ENCODE results near the gene TRPM1.
"Not testable (repeated sequence)": the region's sequence is repeated elsewhere in the genome, so short reads cannot be mapped to it uniquely, and the experiment has no call there.

The TRPM1 gene

DNA sequence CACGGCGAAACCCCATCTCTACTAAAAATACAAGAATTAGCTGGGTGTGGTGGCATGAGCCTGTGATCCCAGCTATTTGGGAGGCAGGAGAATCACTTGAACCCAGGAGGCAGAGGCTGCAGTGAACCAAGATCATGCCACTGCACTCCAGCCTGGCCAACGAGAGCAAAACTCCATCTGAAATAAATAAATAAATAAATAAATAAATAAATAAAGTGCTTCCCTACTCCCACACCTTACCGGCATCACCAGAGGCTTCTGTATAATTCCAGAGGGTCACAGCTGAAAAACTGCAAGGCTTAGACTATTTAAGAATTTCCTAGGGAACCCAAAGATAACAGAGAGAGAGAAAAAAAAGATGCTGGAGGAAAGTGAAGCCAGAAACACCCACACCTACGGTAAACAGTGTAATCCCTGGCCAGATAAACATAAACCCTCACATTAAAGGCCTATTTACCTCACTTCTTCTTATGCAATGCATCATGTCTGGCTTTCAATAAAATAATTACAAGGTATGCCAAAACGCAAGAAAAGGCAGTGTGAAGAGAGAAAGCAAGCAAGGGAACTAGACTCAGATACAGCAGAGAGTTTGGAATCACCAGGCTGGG, 15.0 kb upstream of the TRPM1 start:
- no peak for DNase-seq

DNA sequence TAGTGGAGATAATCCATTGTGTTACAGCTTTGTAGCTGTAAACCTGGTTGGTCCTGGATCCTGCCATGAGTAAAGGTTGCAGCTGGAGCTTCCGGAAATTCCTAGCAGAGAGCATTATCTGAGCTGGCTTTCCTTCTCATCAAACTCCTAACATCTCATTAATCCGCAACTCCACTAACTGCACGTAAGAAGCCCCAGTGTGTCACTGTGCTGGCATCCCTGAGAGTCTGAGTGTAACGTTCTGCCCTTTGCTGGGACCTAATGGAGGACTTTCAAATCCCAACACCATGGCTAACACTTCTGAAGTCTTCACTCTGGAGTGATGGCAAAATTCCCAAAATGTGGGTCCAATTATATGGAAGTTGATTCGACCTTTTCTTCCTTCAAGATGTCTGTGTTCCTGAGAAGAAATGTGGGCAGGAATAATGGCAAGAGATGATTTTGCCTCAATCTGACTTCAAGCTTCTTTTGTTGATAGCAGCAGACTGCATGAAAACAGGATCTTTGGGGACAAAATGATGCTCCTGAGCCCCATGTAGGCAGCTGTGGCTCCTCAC, 9.6 kb upstream of the TRPM1 start:
- DNase-seq, result no peak

DNA sequence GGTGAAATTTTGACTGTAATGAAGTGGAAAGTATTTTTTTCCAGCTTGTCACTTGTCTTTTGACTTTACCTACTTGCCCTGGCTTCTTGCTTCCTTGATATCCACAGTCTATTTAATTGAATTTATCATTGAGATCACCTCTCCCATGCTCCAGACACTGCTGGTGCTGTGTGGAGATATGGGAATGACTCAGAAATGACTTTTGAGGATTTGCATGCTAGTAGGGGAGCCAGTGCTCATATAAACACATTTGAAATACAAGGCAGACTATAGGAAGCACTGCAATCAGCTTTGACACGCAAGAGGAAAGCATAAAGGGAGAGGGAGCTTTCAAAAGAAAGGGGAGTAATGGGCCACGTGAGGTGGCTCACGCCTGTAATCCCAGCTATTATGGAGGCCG, 7.3 kb upstream of the TRPM1 start:
- no peak for DNase-seq

DNA sequence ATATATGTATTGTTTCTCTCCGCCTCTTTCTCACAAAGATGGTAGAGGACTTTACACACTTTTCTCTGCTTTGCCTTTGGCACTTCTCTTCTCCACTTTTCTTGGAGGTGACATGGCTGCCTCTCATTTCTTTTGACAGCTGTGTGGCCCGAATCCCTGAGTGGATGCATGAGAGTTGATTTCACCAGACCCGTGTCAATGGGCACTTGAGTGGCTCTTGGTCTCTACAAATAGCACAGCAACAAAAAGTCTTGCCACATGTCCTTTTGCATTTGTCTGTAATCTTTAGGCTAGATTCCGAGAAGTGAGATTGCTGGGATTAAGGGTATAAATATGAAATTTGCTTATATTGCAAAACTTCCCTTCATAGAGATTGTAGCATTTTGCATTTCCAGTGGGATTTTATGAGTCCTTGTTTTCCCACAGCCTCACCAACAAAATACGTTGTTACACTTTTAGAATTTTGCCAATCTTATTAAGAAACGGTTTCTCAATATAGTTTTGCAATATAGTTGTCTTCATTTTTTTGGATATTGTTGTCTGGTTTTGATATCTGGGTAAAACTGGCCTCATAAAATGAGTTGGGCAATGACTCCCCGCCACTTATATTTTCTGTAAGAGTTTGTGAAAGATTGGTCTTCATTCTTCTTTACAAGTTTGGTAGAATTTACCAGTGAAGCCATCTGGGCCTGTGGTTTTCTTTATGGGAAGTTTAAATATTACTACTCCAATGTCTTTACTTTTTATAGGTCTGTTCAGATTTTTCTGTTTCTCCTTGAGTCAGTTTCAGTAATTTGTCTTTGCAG, 5.2 kb upstream of the TRPM1 start:
- no peak for DNase-seq

DNA sequence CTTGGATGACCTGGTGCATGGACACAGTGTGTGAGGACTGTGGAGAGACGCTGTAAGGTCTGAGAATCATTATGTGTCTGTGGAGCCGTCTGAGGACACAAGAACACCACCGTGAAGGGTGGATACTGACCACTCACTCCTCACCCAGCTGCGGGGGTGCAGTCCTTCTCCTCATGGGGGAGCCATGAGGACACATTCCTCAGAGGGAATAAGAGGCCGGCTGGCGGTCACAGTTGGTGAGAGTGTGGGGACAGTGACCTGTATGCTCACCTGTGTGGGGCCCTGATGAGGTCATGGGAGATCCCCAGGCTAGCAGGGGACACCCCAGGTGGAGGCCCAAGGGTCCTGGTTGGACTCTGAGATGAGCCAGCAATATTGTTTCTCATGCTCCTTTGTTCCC, 2.5 kb upstream of the TRPM1 start:
- DNase-seq, result no peak

DNA sequence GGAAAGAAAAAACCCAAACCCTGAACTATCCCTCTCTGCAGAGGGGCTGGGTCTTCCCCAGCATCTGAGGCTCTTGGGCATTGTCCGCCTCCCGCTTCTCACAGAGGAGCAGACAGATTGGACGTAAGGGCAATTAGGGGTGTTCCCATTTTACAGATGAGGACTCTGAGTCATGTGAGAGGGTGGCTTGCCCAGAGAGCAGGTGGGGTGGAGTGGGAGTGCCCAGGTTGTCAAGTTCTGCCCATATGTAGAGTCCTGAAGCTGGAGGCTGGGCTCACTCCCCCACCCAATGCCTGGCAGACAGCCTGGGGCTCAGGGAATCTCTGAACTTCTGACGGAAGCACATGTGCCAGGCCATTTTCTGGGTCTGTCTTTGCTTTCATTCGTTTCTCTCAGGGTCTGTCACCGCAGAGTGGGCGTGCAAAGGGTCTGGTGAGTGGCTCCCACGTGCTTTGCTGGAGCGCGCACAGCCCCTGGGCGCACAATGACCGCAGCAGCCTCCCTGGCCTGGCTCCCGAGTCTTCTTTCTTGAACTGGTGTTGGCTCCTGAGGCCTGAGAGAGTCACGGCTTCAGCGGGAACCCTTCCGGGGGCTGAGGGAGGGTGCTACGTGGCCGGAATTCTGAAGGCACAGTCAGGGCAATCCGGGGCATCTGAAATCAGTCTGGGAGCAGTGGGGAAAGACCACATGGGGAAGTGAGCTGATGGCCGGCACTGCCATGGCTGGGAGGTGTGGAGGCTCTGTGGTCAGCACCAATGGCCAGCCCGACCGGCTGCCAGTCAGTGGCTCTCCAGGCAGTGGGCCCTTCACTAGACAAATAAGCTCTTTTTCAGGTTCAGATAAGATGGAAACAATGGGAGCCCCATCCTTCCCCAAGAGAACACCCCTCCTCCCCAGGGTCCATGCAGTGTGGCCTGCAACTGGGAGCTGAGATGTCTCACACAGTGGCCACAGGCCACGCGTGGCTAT, 1.1 kb upstream of the TRPM1 start:
- no peak for DNase-seq

DNA sequence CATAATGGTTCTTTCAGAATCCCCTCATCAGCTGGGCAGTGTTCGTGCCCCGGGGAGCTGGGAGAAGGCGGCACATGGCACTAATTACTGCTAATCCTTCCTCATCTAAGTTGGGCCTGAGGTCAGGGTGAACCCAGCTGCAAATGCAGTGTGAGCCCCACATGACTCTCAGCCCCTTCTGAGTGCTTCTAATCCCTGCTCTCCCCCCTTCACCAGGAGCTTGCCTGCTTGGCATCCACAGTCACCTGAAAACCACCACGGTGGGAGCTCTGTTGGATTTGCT, 455 bp upstream of the TRPM1 start:
- DNase-seq, result no peak

DNA sequence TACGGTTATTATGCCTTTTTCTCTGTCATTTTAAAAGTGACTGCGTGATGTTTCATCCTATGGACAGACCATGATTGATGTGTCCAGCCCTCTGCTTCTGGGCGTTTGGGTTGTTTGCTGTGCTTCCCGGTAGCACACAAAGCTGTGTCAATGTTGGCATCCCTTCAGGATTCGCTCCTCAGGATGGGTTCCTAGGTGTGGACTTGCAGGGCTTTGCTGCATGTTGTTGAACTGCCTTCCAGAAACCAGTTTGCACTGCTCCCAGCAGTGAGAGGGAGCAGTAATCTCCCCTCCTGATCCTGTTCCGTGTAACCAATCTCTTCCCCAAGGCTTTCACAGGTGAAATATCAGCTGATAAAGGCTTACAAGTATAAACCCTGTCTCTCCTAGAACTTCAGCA, 787 bp downstream of the TRPM1 start:
- no peak for DNase-seq

DNA sequence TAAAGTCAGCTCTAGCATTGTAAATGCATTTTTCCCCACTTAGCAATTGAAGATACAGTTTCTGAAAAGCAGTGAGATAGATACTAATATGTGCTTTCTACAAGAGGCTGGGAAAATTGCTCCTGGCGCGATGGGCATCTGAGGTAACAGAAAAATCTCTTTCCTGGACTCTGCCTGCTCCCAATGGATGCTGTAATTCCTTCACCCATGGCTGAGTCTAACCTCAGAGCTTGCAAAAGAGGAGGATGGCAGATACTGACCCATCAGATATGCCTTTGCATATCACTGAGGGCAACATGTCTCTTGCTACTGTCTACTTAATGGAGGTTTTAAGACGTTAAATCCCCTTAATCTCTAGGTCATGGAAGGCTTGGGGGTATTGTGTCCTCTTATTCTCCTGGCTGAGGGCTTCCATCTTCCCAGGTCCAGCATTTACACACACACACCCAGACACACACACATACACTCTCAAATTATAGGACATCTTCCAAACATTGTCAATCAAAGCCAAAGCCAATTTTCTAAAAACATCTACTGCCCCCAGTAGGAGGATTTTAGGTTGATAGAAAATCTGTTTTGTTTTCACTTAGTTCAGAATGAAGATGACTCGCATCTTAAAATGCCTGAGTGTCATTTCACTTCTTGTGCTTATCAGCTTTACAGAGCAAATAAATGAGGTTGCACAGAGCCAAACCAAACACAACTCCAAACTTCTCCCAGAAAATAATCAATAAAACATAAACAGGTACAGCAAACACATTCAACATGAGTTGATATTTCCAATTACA, 2.4 kb downstream of the TRPM1 start:
- no peak for DNase-seq

DNA sequence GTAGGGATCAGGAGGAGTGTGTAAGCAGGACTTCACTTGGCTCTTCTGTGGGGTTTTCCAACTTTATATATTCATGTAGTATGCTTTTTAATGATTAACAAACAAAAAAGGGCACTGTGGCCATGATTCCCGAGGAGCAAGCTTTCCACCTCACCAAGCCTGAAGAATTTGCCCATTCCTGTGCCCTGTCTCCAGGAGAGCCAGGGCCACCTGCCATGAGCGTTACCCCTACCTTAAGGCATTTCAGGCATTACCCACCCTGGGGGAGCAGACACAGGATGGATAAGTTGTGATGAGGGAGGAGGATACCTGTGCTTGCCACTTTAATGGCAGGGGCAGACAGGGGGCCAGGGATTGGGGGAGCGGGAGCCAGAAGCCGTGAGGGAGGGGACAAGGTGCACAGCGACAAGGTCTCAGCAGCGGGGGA, 3.0 kb downstream of the TRPM1 start:
- no peak for DNase-seq

DNA sequence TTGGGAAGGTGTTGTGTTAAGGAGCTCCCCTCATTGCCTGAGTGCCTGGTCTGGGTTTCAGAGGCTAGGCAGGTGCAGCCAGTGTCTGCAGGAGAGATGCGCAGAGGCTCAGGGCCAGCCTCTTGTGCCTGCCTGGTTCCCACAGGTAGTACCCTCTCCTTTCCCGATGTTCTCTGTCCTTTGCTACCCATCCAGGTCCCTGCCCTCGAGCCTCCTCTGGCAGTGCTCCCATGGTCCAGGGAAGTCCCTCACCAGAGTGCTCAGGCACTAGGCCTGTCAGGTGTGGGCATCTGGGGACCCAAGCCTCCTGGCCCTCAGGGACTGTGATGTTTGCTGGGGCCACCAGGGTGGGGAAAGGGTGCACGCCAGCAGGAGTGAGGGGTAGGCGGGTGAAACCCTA, 5.0 kb downstream of the TRPM1 start:
- no peak for DNase-seq

DNA sequence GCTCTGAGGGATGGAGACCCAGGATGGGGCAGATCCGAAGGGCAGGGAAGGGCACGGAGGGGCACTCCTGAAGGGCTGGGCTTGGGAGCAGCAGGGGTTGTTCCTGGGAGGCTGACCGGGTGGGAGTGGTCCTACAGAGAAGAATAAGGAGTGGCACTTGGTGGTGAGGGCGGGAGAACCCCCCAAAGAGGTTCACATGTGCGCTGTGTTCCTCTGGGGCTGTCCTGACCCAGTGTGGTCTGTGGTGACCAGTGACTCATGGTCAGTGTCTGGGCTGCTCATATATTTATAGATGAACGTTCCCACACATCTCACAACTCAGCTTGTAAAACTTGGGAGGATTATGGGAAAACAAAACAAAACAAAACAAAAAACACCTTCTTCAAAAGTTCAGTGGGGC, 10.0 kb downstream of the TRPM1 start:
- DNase-seq, result no peak

DNA sequence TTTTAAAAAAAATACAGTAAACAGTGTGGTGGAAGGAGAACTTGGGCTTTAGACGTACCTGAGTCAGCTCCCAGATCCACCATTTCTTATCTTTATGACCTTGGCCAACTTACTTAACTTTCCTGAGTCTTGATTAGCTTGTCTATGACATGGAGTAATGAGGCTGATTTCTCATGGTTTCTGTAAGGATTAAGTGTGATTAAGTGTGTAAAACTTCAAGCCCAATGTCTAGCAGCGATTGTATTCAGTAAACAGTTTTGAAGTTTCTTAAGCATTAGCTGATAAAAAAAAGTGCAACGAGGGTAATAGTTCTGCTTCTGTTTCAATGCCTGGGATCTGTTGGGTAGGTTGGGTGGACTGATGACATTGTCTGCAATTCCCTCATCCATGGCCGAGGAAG, 10.8 kb downstream of the TRPM1 start:
- DNase-seq, result no peak

DNA sequence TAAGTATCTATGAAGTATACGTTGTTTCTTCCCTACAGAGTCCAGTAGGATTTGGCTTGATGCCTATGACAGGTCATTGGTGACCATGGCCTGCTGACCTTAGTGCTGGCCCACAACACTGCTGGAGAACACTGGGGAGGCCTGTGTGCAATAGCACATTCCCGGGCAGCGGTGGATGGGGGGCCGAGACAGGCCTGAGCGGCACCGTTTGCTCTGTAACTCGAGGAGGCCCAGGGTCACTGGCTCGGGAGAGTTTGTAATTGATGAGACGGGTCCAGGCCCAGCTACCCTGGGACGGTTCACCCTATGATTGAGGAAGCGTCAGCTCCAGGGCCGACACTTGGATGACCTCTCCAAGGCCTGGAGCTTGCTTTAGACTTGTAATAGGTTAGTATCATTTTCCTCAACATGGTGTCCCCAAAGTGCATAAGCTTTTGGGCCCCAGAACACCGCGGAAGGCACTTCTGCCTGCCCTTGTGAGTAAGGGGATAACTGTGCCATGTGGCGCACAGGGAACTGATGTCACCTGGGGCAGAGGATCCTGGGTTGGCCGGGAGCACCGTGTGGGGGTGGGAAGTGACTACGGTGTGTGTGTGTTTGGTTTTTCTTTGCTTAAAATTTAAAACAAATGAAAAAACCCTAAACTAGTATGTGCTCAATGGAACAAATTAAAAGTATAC, 12.0 kb downstream of the TRPM1 start:
- DNase-seq, result no peak

DNA sequence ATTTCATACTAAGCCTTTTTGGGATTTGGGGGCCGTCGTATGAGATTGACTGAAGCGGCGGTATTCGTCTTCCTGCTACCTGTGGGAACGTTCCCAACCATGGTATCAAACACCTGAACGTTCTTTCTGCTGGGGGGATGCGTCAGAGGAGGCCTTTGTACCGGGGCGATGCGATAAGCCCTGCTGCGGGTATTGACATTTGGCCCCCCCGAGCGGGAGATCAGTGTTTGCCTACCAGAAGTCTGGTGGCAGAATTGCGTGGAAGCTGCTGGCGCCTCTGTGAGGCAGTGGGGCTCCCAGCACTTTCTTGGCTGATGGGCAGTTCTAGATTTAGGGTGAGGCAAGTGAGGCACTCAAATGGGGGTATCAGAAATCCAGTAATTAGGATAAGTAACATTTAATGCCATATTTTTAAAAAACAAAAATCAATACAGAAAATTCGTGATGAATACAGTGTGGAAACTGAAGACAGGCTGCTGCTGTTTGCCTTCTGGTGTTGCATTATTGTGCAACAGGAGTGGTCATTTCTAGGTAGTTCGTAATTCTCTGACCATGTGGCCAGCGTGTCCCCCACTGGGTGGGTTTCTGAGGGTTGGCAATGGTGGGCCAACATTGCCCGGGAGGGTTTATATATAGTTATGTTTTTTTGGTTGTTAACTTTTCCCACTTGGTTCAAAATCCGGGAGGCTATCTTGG, 12.7 kb downstream of the TRPM1 start:
- DNase-seq, result no peak

DNA sequence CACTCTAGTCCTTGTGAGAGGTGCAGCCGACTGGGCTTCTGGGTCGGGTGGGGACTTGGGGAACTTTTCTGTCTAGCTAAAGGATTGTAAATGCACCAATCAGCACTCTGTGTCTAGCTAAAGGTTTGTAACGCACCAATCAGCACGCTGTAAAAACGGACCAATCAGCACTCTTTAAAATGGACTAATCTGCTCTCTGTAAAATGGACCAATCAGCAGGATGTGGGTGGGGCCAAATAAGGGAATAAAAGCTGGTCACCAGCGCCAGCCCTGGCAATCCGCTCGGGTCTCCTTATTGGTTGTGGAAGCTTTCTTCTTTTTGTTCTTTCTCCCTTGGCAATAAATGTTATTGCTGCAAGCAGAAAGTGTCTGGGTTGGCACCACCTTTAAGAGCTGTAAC, 13.5 kb downstream of the TRPM1 start:
- DNase-seq, result not testable (repeated sequence)

DNA sequence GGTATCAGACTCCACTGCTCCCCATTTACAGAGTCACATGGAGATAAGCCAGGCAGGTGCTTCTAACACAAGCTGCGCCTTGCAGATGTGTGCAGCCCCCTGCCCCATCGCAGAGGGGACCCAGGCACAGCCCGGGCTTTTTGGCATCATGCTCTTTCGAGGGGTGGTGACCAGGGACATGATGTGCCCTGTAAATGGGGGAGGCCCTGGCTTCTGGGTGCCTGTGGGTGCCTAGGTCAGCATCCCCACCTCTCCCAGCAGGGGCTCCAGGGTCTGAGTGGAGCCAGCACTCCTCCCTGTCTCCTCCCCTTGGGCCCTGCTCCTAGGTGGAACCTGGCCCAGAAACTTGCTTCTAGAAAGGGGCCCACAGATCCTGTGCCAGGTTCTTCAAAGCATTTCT, 15.2 kb downstream of the TRPM1 start:
- no peak for DNase-seq

DNA sequence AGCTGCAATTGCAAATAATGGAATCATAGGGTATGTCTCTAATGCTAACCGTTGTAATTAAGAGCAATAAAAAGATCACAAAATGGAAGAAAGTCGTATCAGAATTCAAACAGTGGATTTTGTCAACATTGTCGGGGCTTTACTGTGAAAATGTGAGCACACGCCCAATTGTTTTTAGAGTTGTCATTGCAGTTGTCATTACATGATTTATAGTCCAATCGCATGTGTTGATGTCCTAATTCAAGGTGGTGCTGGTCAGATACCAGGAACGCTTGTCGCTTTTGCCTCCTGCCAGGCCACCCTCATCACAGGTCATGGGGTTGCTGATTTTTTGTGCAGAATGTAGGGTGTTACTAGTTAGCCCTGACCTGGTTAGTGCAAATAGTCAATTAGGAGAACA, 16.2 kb downstream of the TRPM1 start:
- no peak for DNase-seq

DNA sequence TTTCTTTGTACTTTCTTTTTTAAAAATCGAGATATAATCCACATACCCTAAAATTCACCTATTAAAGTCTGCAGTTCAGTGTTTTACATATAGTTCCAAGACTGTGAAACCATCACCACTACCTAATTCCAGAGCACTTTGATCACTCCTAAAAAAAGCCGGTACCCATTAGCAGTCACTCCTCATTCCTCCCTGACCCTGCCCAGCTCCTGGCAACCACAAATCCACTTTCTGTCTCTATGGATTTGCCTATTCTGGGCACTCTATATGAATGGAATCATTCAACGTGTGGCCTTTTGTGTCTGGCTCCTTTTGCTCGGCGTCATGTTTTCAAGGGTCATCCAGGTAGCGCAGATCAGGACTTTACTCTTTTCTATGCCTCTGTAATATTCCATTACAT, 17.3 kb downstream of the TRPM1 start:
- no peak for DNase-seq

DNA sequence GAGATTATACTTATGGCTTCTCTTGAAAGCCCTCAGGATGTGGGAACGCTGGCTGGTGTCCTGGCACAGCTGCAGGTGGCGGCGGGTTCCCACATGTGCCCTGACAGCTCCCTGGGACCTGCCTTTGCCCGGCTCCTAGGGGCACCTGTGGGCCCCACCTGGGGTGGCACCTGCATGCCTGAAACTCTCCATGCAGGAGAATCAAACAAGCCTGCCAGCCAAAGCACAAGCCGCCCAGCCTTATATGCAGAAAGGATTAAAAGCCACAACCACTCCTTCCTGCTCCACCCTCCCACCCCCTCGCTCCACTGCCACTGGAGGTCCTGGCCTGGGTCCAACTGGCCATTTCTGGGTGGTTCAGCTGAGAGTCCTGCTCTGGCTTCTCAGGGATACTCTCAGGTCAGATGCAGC, 18.1 kb downstream of the TRPM1 start:
- DNase-seq, result no peak

DNA sequence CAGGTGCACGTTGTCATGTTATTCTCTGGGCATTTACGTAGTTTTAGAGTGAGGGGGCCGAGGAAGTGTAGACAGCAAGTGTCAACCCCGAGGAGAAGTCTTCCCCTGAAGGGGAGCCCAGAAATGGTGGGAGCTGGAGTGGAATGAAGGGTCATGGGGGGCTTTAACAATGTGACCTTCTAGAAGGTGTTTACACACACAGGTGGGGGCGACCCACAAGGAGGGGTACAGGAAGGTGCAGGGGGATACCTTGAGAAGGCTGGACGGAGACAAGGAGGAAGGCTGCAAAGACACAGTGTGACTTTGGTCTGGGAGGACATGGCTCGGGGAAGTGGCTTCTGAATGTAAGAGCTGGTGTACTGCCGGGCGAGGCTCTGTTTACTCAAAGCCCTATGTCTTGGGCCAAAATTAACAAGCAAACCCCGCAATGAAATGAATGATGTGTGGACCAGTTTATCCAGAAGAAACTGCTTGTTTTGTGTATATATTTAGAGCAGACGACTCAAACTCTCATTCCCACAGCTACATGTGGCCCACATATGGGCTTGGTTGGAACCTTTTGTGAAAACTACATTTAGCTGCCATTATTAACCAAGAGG, 18.7 kb downstream of the TRPM1 start:
- DNase-seq, result no peak
